Muscle of leg (tissue), 11 donors: ENCODE results near the gene PLD3. TPM values are rescaled to one million over a fixed set of nuclear protein-coding genes. Genes with fewer than 3 reads are reported as not detected.
"Not testable (repeated sequence)": the region's sequence is repeated elsewhere in the genome, so short reads cannot be mapped to it uniquely, and the experiment has no call there.

Source experiments
- DNase-seq: peaks from one replicate; pipeline ENCODE4 v3.0.0; 2013
- H3K27ac ChIP-seq: one replicate; pipeline ENCODE4 v1.5.1; 2013; ENCODE audit warnings: mild to moderate bottlenecking, low read length, control low read depth
- H3K27me3 ChIP-seq: one replicate; pipeline ENCODE4 v1.6.1; 2013; ENCODE audit warnings: low read length; ENCODE audit not compliant: control insufficient read depth, insufficient read depth
- H3K36me3 ChIP-seq: one replicate; pipeline ENCODE4 v1.6.1; 2013; ENCODE audit warnings: low read length; ENCODE audit not compliant: control insufficient read depth, insufficient read depth
- H3K4me1 ChIP-seq: one replicate; pipeline ENCODE4 v1.6.1; 2013; ENCODE audit warnings: low read length; ENCODE audit not compliant: control insufficient read depth, insufficient read depth
- H3K4me3 ChIP-seq: one replicate; pipeline ENCODE4 v1.5.1; 2013; ENCODE audit warnings: low read length, control low read depth
- H3K9me3 ChIP-seq: replicated peaks from 2 replicates; pipeline ENCODE4 v1.6.1; 2013; ENCODE audit warnings: low read depth, low read length; ENCODE audit not compliant: control insufficient read depth
- WGBS: methylation state at CpG from one replicate; pipeline ENCODE4 v1.1.5; 2013; ENCODE audit warnings: missing lambda C conversion rate; ENCODE audit not compliant: insufficient coverage; 5-methylcytosine and 5-hydroxymethylcytosine counted together
- polyA plus RNA-seq, 8 donors: library from polyadenylated mRNA; unstranded; fragments of 120-200 nt; gene quantifications; one replicate each; pipeline versions ENCODE4 v1.2.1 to v1.2.3, GENCODE V29; 2013; ENCODE audit warnings: inconsistent platforms in 1 of 8, low replicate concordance in 1 of 8; ENCODE audit not compliant: insufficient read length in 8 of 8, insufficient read depth in 1 of 8
- total RNA-seq: library from RNA; stranded (reverse); fragments of 120-200 nt; gene quantifications from one replicate; pipeline ENCODE4 v1.2.4, GENCODE V29; 2013

Gene PLD3
- total and polyA plus RNA-seq, 9 donors: 193 to 271 (median 263) TPM

- Histone ChIP-seq H3K9me3 (no peaks in the 10 kb centered on the region), H3K4me3 (no peak overlapping the region), H3K27ac (no peak overlapping the region), H3K4me1 (peaks cover 5% of the 10 kb centered on the region), H3K27me3 (no peaks in the 10 kb centered on the region), H3K36me3 (peaks cover 7% of the 10 kb centered on the region)
- WGBS: 90% methylated on average over 7 of the region's 12 CpGs
- DNase-seq: peak; percentile 48
These were observed 12.3 kb downstream of the PLD3 start for GRCh38 chr19:40360708-40361241.

DNA sequence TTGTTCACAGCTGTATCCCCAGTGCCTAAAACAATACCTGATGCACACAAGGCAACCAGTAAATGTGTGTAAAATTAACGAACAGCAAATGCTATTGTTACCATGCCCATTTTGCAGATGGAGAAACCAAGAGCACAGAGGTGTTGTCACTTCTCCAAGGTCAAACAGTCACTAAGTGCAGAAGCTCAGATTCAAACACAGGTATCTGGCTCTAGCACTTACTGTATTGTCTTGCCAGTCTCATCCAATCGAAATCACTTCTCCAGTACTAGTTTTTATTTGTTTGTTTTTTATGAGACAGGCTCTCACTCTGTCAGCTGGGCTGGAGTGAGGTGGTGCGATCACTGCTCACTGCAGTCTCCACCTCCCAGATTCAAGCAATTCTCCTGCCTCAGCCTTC is 13.7 kb downstream of the PLD3 start:
- Histone ChIP-seq H3K4me1 (peaks cover 19% of the 10 kb centered on the region), H3K9me3 (no peaks in the 10 kb centered on the region), H3K36me3 (peaks cover 12% of the 10 kb centered on the region), H3K4me3 (no peak overlapping the region), H3K27ac (no peak overlapping the region), H3K27me3 (no peaks in the 10 kb centered on the region)
- no peak for DNase-seq
- 100% methylated on average over 1 of the region's 3 CpGs for WGBS

DNA sequence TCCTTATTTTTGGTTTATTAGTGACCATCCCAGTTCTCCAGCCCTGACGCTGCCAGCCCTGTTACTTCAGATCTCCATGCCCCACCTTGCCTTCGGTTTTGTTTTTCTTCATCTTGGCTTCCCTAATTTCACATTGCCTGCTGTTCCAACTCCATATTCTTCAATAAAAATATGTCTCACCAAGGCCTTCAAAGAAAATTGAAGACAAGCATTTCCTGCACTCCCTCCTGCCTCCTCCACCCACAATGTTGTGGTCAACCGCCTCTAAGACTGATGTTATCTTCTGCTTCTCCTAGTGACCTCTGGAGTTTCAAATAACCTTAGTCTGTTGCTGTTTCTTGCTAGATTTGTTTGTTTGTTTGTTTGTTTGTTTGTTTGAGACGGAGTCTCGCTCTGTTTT is 14.6 kb downstream of the PLD3 start:
- DNase-seq: no peak
- WGBS: 91% methylated on average over 4 of the region's 5 CpGs
- Histone ChIP-seq H3K9me3 (no peaks in the 10 kb centered on the region), H3K36me3 (peaks cover 16% of the 10 kb centered on the region), H3K27me3 (no peaks in the 10 kb centered on the region), H3K4me1 (peaks cover 28% of the 10 kb centered on the region), H3K27ac (no peak overlapping the region), H3K4me3 (no peak overlapping the region)

GRCh38 chr19:40365010-40365409 is 16.5 kb downstream of the PLD3 start:
- Histone ChIP-seq H3K4me3 (no peak overlapping the region), H3K4me1 (peaks cover 35% of the 10 kb centered on the region)

DNA sequence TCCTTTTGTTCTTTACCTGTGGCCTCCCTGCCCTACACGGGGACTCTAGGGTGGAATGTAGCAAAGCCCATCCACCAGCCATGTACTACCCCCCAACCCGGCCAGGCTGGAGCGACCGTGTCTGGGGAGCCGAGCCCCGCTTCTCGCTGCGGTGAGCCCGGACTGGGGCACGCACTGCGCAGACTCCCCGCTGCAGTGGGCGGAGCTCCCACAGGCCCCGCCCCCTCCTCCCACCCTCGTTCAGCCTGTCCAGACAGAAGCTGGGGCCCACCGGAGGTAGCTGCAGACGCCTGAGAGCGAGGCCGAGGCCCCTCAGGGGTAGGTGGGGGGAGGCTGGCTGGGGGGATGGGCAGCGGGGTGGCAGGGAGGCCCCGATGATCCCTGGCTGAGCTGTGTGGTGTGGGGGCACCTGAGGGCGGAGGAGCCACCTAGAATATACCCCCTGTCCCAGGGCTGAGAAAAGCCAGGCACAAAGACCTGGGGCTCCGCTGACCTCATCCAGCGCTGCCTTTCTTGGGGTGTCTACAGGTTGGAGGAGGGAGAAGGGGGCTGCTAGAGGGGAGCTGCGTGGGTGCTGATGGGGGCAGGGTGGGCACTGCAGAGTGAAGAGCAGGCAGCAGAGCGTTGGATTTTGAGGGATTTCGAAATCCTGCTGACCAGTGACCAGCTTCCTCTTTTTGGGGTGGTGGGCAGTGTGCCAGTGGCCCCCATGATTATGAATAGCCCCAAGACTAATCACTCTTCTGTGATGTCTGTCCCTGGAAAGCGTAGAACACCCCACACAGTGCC is 17.3 kb downstream of the PLD3 start:
- peaks cover 42% of the 10 kb centered on the region for H3K36me3 ChIP-seq
- peak overlapping the region; percentile 77 for H3K27ac ChIP-seq
- H3K9me3 ChIP-seq: no peaks in the 10 kb centered on the region
- peak; percentile 88 for DNase-seq
- no peaks in the 10 kb centered on the region for H3K27me3 ChIP-seq
- WGBS: 8% methylated on average over 13 of the region's 28 CpGs
- H3K4me3 ChIP-seq: peak overlapping the region; percentile 55
- H3K4me1 ChIP-seq: peaks cover 33% of the 10 kb centered on the region

More at GRCh38 chr19:40365010-40365409, 16.5 kb downstream of the PLD3 start:
- Histone ChIP-seq H3K36me3 (peaks cover 35% of the 10 kb centered on the region), H3K27me3 (no peaks in the 10 kb centered on the region), H3K9me3 (no peaks in the 10 kb centered on the region), H3K27ac (no peak overlapping the region)
- no peak for DNase-seq
- WGBS: 17% methylated on average over 1 of the region's 3 CpGs

DNA sequence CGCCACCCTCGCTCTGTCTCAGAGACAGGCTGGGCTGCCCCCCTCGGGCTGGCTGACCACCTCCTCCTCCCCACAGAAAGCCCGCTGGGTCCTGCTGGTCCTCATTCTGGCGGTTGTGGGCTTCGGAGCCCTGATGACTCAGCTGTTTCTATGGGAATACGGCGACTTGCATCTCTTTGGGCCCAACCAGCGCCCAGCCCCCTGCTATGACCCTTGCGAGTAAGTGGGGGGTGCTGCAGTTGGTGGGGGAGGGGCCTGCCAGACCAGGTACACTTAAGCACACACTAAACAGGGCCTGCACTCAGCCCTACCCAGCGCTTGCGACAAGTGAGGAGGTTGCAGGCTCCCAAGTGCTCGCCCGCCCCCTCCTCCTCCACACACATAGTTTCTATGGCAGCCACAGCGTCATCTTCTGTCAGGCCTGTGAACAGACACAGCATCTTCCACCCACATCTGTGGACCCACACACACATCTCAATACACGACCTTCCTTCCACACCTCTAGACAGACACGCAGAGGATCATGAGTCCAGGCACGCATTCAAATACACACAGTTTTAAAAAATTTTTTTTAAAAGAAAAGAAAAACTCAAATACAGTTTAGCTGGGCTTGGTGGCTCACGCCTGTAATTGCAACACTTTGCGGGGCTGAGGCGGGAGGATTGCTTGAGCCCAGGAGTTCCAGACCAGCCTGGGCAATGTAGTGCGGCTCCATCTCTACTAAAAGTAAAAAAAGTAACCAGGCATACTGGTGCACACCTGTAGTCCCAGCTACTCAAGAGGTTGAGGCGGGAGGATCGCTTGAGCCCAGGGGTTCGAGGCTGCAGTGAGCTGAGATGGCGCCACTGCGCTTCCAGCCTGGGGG is 18.4 kb downstream of the PLD3 start:
- no peak overlapping the region for H3K4me3 ChIP-seq
- WGBS: 59% methylated on average over 13 of the region's 27 CpGs
- peaks cover 53% of the 10 kb centered on the region for H3K36me3 ChIP-seq
- peak overlapping the region; percentile 82 for H3K27ac ChIP-seq
- no peaks in the 10 kb centered on the region for H3K9me3 ChIP-seq
- H3K4me1 ChIP-seq: peaks cover 33% of the 10 kb centered on the region
- no peaks in the 10 kb centered on the region for H3K27me3 ChIP-seq
- peak; percentile 42 for DNase-seq

- Histone ChIP-seq H3K4me3 (no peak overlapping the region), H3K9me3 (no peaks in the 10 kb centered on the region), H3K4me1 (peaks cover 33% of the 10 kb centered on the region), H3K27ac (peak overlapping the region; percentile 82), H3K27me3 (no peaks in the 10 kb centered on the region), H3K36me3 (peaks cover 61% of the 10 kb centered on the region)
- peak; percentile 72 for DNase-seq
- WGBS: 54% methylated on average over 7 of the region's 16 CpGs
These were observed 19.3 kb downstream of the PLD3 start for GRCh38 chr19:40367577-40368434.

GRCh38 chr19:40369797-40370196 is 21.3 kb downstream of the PLD3 start:
- H3K4me3 ChIP-seq: no peak overlapping the region
- H3K4me1 ChIP-seq: peaks cover 33% of the 10 kb centered on the region
- peaks cover 78% of the 10 kb centered on the region for H3K36me3 ChIP-seq
- 85% methylated on average over 10 of the region's 12 CpGs for whole genome bisulfite sequencing
- no peak overlapping the region for H3K27ac ChIP-seq
- DNase-seq: no peak
- no peaks in the 10 kb centered on the region for H3K9me3 ChIP-seq
- H3K27me3 ChIP-seq: no peaks in the 10 kb centered on the region

DNA sequence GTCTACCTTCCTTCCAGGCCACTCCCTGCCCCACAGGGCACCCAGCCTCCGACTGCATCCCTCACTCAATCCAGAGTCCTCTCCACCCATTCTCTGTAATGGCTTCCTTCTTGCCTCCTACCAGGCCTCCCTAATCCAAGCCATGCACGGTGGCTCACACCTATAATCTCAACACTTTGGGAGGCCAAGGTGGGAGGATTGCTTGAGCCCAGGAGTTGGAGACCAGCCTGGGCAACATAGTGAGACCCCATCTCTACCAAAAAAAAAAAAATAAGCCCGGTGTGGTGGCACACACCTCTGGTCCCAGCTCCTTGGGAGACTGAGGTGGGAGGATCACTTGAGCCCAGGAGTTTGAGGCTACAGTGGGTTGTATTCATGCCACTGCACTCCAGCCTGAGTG is 21.8 kb downstream of the PLD3 start:
- H3K9me3 ChIP-seq, H3K27me3 ChIP-seq, H3K4me3 ChIP-seq, DNase-seq, H3K27ac ChIP-seq: not testable (repeated sequence)
- WGBS: 100% methylated on average over 1 of the region's 3 CpGs
- Histone ChIP-seq H3K36me3 (peaks cover 78% of the 10 kb centered on the region), H3K4me1 (peaks cover 30% of the 10 kb centered on the region)
